GM12873 (cell line): ENCODE results near the gene BEND7.

Source experiments
- CTCF ChIP-seq: IDR thresholded peaks from 2 replicates; pipeline ENCODE4 v1.5.1; 2012; ENCODE audit warnings: low read depth, mild to moderate bottlenecking, moderate library complexity, low read length, control low read depth; ENCODE audit not compliant: insufficient read depth; ENCODE audit errors: missing control alignments

Gene BEND7

DNA sequence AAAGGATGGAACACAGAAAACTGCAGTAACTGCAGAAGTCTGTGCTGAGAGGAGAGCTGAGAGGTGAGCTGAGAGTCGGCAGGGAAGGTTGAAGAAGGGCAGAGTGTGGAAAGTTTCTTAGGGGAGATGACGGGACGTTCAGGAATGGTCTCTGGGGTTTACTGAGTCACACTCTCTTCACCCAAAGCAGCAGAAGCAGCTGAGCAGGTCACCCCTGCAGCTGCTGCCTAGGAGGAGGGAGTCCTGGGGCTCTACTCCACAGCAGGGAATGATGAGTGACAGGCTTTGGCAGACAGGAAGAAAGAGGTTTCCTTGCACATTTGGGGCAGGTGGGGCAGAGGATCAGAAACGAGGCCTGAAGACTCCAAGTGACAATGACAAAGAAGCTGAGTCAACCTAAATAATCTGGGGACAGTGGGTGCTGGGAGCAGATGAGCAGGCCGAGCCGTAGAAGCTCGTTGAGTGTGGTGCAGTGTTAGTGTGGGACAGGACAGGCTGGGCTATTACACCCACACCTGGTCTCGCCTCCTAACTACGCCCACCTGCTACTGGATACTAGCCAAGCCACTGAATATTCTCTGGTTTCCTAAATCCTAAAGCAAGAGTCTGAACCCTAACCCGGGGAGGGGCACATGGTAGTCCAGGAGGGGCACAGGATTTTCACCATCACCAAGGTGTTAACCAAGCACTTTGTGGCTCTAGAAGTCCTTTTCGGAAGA, 24.9 kb downstream of the BEND7 start:
- no peak for TF ChIP-seq CTCF

GRCh38 chr10:13502380-13502779, 26.4 kb downstream of the BEND7 start:
- no peak for TF ChIP-seq CTCF

GRCh38 chr10:13500201-13500600, 28.6 kb downstream of the BEND7 start:
- TF ChIP-seq CTCF, result no peak

DNA sequence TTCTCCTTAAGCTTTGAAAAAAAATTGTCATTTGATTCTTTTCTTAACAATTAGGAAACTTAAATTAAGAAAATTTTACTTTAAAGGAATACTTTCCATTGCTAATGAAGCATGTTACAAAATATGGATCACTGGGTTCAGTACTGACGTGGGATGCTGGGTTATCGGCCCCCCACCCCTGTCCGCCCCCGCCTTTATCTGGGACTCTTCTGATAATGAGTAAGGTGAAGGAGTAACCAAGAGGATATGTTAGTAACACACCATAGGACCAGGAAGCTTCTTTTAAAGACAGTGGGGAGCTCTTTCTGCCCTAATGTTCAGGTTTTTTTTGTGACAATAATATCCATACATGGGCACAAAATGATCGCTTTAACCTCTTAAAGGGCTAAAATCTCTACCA, 29.7 kb downstream of the BEND7 start:
- TF ChIP-seq CTCF, result no peak

GRCh38 chr10:13496931-13497330, 31.9 kb downstream of the BEND7 start:
- no peak for TF ChIP-seq CTCF

GRCh38 chr10:13496164-13496563, 32.6 kb downstream of the BEND7 start:
- TF ChIP-seq CTCF, result no peak

GRCh38 chr10:13492493-13493180, 36.2 kb downstream of the BEND7 start:
- TF ChIP-seq CTCF, result no peak
